Heart left ventricle (tissue), 13 donors: ENCODE measurements around the gene PLCG2.

Source experiments
- CTCF ChIP-seq, 12 donors: fragments of 200-600 bp; sonication (generic) in 4 of 12; IDR thresholded peaks; one replicate each; pipeline versions ENCODE4 v1.5.0 to v1.8.0; 2018 to 2022; ENCODE audit warnings: antibody characterized with exemption in 12 of 12, mild to moderate bottlenecking in 5 of 12
- POLR2A ChIP-seq, 2 donors: fragments of 450-650 bp; IDR thresholded peaks; one replicate each; pipeline ENCODE4 v1.6.1; 2017; ENCODE audit warnings: antibody characterized with exemption in 2 of 2, mild to moderate bottlenecking in 2 of 2, moderate library complexity in 2 of 2
- donor health status: ischemic (EF 13 %, LVEDD 7.1; RV severe dilation, severe dysfunction).
- donor health status: DM: no; HTN: yes; CAD: no.
- donor health status: DM: no; HTN: no; CAD: no.
- donor health status: ischemic (EF 25% LVEDD 6.9; RV normal size, moderate dysfunction).
- donor health status: ischemic (EF 25% LVEDD 5.7; RV mildly dilated, moderate dysfunction).
- donor health status: ischemic (EF 35%, LVEDD 5.7; RV mildly dilated, moderate dysfunction).
- donor health status: nonischemic (EF 11% LVEDD 7.7; RV severe dilation, severe dysfunction).
- donor health status: DM: yes; HTN: yes; CAD: no.
- donor health status: PGD.
- donor health status: ischemic (EF 29% LVEDD 5.4; RV normal size, mild dysfunction).
- donor health status: nonischemic (EF 23%, LVEDD 6.1; RV moderate dilation, normal function).

- no peak for TF ChIP-seq POLR2A (IDR thresholded peaks at IDR 0.05)
- no peak for TF ChIP-seq CTCF (IDR thresholded peaks at IDR 0.05)
These were observed 230.0 kb downstream of the PLCG2 start for GRCh38 chr16:82008957-82009592.
